Neural cell (in vitro differentiated cells): ENCODE data around the gene ENTPD1. TPM values are rescaled to one million over a fixed set of nuclear protein-coding genes. Genes with fewer than 3 reads are reported as not detected.

ENCODE experiments used
- H2AFZ ChIP-seq: fragments of 200-600, 300-800 bp; sonication (generic), shearing (Covaris generic); 2 replicates; pipeline ENCODE4 v1.6.0; 2014; ENCODE audit warnings: low read depth, mild to moderate bottlenecking, antibody characterized with exemption, low read length, moderate library complexity
- H3F3A ChIP-seq: fragments of 200-600 bp; shearing (Covaris generic); 2 replicates; pipeline ENCODE4 v1.6.1; 2016; ENCODE audit warnings: mild to moderate bottlenecking, moderate library complexity, mixed read lengths, antibody characterized with exemption, low read length; ENCODE audit not compliant: insufficient read depth, poor library complexity, severe bottlenecking
- H3K27ac ChIP-seq: fragments of 200-600, 300-800 bp; sonication (generic), shearing (Covaris generic); 2 replicates; pipeline ENCODE4 v1.5.1; 2014; ENCODE audit warnings: mild to moderate bottlenecking, low read length, moderate library complexity
- H3K27me3 ChIP-seq: fragments of 300-800, 200-600 bp; sonication (generic), shearing (Covaris generic); 2 replicates; pipeline ENCODE4 v1.6.0; 2014; ENCODE audit warnings: mild to moderate bottlenecking, low read depth, low read length, moderate library complexity; ENCODE audit not compliant: insufficient read depth
- H3K36me3 ChIP-seq: fragments of 300-800, 200-600 bp; sonication (generic), shearing (Covaris generic); 2 replicates; pipeline ENCODE4 v1.5.1; 2014; ENCODE audit warnings: mild to moderate bottlenecking, antibody characterized with exemption, low read length, moderate library complexity; ENCODE audit not compliant: insufficient read depth
- H3K4me2 ChIP-seq: fragments of 300-800, 200-600 bp; sonication (generic), shearing (Covaris generic); 2 replicates; pipeline ENCODE4 v1.6.0; 2014; ENCODE audit warnings: mild to moderate bottlenecking, low read length
- H3K4me3 ChIP-seq: fragments of 300-800, 200-600 bp; sonication (generic), shearing (Covaris generic); 2 replicates; pipeline ENCODE4 v1.5.1; 2014; ENCODE audit warnings: mild to moderate bottlenecking, low read length, moderate library complexity
- H3K79me2 ChIP-seq: fragments of 200-600 bp; shearing (Covaris generic); replicated peaks from 2 replicates; pipeline ENCODE4 v1.6.0; 2014; ENCODE audit warnings: mild to moderate bottlenecking, low read length, moderate library complexity; ENCODE audit not compliant: insufficient read depth
- H3K9ac ChIP-seq: fragments of 300-800, 200-600 bp; sonication (generic), shearing (Covaris generic); 2 replicates; pipeline ENCODE4 v1.6.1; 2016; ENCODE audit warnings: mild to moderate bottlenecking, low read length, mixed read lengths
- H3K9me2 ChIP-seq: fragments of 200-600 bp; shearing (Covaris generic); 2 replicates; pipeline ENCODE4 v1.6.1; 2016; ENCODE audit warnings: mild to moderate bottlenecking, low read length, mixed read lengths; ENCODE audit not compliant: insufficient read depth
- H3K9me3 ChIP-seq: fragments of 200-600, 300-800 bp; sonication (generic), shearing (Covaris generic); 2 replicates; pipeline ENCODE4 v1.6.1; 2016; ENCODE audit warnings: mild to moderate bottlenecking, mixed run types, low read length, moderate library complexity, mixed read lengths
- H4K20me1 ChIP-seq: fragments of 200-600 bp; shearing (Covaris generic); 2 replicates; pipeline ENCODE4 v1.6.1; 2016; ENCODE audit warnings: mild to moderate bottlenecking, mixed run types; ENCODE audit not compliant: insufficient read depth
- CTCF ChIP-seq: fragments of 450-650 bp; IDR thresholded peaks from 2 replicates; pipeline ENCODE4 v1.5.1; 2014; ENCODE audit warnings: antibody characterized with exemption, mild to moderate bottlenecking, moderate library complexity; ENCODE audit not compliant: poor library complexity, severe bottlenecking
- EP300 ChIP-seq: fragments of 450-650 bp; conservative IDR thresholded peaks from 2 replicates; pipeline ENCODE4 v1.6.1; 2014; ENCODE audit warnings: antibody characterized with exemption, mild to moderate bottlenecking, moderate library complexity; ENCODE audit not compliant: poor library complexity, severe bottlenecking
- EZH2 ChIP-seq: fragments of 200-600, 300-800 bp; shearing (Covaris generic), sonication (generic); IDR thresholded peaks from 2 replicates; pipeline ENCODE4 v1.6.1; 2014; ENCODE audit warnings: antibody characterized with exemption, low read length, borderline replicate concordance, mild to moderate bottlenecking; ENCODE audit not compliant: insufficient read depth, poor library complexity, severe bottlenecking
- MXI1 ChIP-seq: fragments of 450-650 bp; conservative IDR thresholded peaks from 2 replicates; pipeline ENCODE4 v1.6.1; 2014; ENCODE audit warnings: antibody characterized with exemption, mild to moderate bottlenecking; ENCODE audit not compliant: poor library complexity, severe bottlenecking
- POLR2AphosphoS5 ChIP-seq: IDR thresholded peaks from 2 replicates; pipeline ENCODE4 v1.6.1; 2012
- RAD21 ChIP-seq: fragments of 450-650 bp; conservative IDR thresholded peaks from 2 replicates; pipeline ENCODE4 v1.6.1; 2014; ENCODE audit warnings: antibody characterized with exemption, mild to moderate bottlenecking, moderate library complexity
- REST ChIP-seq: IDR thresholded peaks from 2 replicates; pipeline ENCODE4 v1.6.1; 2012; ENCODE audit warnings: borderline replicate concordance
- SMC3 ChIP-seq: fragments of 450-650 bp; conservative IDR thresholded peaks from 2 replicates; pipeline ENCODE4 v1.6.1; 2014; ENCODE audit warnings: antibody characterized with exemption, mild to moderate bottlenecking, moderate library complexity; ENCODE audit not compliant: poor library complexity
- TAF1 ChIP-seq: IDR thresholded peaks from 2 replicates; pipeline ENCODE4 v1.6.1; 2012; ENCODE audit warnings: low read depth
- polyA plus RNA-seq: library from polyadenylated mRNA; depleted of rRNA; stranded (reverse); fragments of >200 nt; gene quantifications from 2 replicates; pipeline ENCODE4 v1.2.3, GENCODE V29; 2014

Gene ENTPD1
- polyA plus RNA-seq, 1 donor from 2014 or later, result 0.57 TPM

DNA sequence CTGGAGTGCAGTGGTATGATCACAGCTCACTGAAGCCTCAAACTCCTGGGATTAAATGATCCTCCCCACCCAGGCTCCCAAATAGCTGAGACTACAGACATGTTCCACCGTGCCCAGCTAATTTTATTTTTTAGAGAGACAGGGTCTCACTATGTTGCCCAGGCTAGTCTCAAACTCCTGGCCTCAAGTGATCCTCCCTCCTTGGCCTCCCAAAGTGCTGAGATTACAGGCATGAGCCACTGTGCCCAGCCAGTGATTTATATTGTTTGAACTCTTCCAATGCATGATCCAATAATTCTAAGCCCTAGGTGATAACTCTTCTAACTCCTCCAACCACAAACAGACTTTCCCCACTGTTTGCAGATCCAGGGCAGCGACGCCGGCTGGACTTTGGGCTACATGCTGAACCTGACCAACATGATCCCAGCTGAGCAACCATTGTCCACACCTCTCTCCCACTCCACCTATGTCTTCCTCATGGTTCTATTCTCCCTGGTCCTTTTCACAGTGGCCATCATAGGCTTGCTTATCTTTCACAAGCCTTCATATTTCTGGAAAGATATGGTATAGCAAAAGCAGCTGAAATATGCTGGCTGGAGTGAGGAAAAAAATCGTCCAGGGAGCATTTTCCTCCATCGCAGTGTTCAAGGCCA is 110.0 kb downstream of the ENTPD1 start:
- H3K36me3 ChIP-seq, result no peaks in the 10 kb centered on the region
- H3K9me3 ChIP-seq, result no peaks in the 10 kb centered on the region
- no peak overlapping the region for H3K4me3 ChIP-seq
- H3K9ac ChIP-seq, result no peak overlapping the region
- H3K27ac ChIP-seq, result no peak overlapping the region
- H3K9me2 ChIP-seq, result no peaks in the 10 kb centered on the region
- H3K4me2 ChIP-seq, result no peak overlapping the region
- TF ChIP-seq EZH2, result no peak
- no peaks in the 10 kb centered on the region for H3K27me3 ChIP-seq
- no peaks in the 10 kb centered on the region for H3K79me2 ChIP-seq
- no peaks in the 10 kb centered on the region for H4K20me1 ChIP-seq
- no peaks in the 10 kb centered on the region for H3F3A ChIP-seq
- no peak overlapping the region for H2AFZ ChIP-seq

DNA sequence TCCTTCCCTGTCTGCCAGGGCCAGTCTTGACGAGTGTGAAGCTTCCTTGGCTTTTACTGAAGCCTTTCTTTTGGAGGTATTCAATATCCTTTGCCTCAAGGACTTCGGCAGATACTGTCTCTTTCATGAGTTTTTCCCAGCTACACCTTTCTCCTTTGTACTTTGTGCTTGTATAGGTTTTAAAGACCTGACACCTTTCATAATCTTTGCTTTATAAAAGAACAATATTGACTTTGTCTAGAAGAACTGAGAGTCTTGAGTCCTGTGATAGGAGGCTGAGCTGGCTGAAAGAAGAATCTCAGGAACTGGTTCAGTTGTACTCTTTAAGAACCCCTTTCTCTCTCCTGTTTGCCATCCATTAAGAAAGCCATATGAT is 110.5 kb downstream of the ENTPD1 start:
- no peak overlapping the region for H3K4me3 ChIP-seq
- no peaks in the 10 kb centered on the region for H3K36me3 ChIP-seq
- no peaks in the 10 kb centered on the region for H3K9me3 ChIP-seq
- H3K27ac ChIP-seq, result no peak overlapping the region
- H2AFZ ChIP-seq, result no peak overlapping the region
- H3K4me2 ChIP-seq, result no peak overlapping the region
- no peak overlapping the region for H3K9ac ChIP-seq
- H3K9me2 ChIP-seq, result no peaks in the 10 kb centered on the region
- no peaks in the 10 kb centered on the region for H4K20me1 ChIP-seq
- TF ChIP-seq EZH2 (no peak), MXI1 (no peak), SMC3 (no peak), TAF1 (no peak), EP300 (no peak), RAD21 (no peak), CTCF (no peak), REST (no peak), POLR2AphosphoS5 (no peak)
- no peaks in the 10 kb centered on the region for H3K27me3 ChIP-seq
- H3F3A ChIP-seq, result no peaks in the 10 kb centered on the region
- H3K79me2 ChIP-seq, result no peaks in the 10 kb centered on the region

DNA sequence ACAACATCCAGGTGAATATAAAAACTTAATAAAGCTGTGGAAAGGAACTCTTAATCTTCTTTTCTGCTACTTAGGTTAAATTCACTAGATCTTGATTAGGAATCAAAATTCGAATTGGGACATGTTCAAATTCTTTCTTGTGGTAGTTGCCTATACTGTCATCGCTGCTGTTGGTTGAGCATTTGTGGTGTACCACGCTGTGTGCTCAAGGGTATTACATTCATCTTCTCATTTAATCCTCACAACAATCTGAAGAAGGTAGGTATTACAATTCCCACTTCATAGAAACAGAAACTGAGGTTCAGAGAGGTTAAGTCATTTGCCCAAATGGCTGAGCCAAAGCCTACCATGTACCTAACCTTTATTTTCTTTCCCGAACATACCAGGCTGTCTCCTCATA is 111.9 kb downstream of the ENTPD1 start:
- no peak for TF ChIP-seq CTCF
- no peak for TF ChIP-seq REST
- no peak for TF ChIP-seq RAD21
- TF ChIP-seq SMC3, result no peak
- no peak for TF ChIP-seq EZH2
- no peak for TF ChIP-seq POLR2AphosphoS5
- no peak for TF ChIP-seq MXI1
- TF ChIP-seq TAF1, result no peak
- no peak for TF ChIP-seq EP300
- H3K27me3 ChIP-seq, result no peaks in the 10 kb centered on the region

More for the DNA sequence above, 111.9 kb downstream of the ENTPD1 start:
- no peaks in the 10 kb centered on the region for H4K20me1 ChIP-seq
- no peak overlapping the region for H3K9ac ChIP-seq
- H3K4me2 ChIP-seq, result no peak overlapping the region
- H3K36me3 ChIP-seq, result no peaks in the 10 kb centered on the region
- H3F3A ChIP-seq, result no peaks in the 10 kb centered on the region
- H3K79me2 ChIP-seq, result no peaks in the 10 kb centered on the region
- no peaks in the 10 kb centered on the region for H3K9me3 ChIP-seq
- no peak overlapping the region for H3K4me3 ChIP-seq
- no peaks in the 10 kb centered on the region for H3K9me2 ChIP-seq
- H2AFZ ChIP-seq, result no peak overlapping the region
- H3K27ac ChIP-seq, result no peak overlapping the region
